ENCODE results near the gene BARD1.

DNA sequence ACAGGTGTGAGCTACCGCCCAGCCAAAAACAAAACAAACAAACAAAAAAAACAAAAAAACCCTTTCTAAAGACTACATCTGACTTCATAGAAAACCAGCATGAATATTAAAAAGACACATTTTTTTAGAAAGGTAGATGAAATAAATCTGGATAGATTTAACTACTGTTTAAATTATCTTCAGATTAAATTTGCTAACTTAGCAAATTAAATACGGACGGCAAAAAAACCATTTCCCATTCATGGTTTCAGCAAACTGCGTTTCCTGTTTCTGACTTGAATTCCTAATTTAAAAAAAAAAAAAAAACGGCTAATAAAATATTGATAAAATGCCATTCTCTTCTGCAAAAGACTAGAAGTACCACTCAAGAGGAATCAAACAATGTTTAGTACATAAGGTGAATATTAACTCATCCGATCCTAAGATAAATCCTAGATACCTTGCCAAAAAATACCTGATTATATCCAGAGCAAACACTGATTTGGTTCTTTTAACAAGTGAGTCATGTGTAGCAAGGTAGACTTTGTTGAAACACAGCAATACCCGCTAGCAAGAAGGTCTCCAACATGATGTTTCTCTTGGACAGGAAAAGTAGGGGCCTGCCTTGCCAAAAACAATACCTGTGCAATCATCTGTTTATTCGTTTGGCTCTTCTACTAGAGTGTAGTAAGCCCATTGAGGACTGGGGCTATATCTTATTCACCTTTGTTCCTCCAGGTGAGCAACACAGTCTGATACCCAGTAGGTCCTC is 96.2 kb downstream of the BARD1 start:
- TF ChIP-seq CTCF (IDR thresholded peaks at IDR 0.05; ENCODE audit: borderline replicate concordance, extremely low read depth, low read length, poor library complexity, severe bottlenecking) = no peak
- no peak for TF ChIP-seq EZH2 (IDR thresholded peaks at IDR 0.05; ENCODE audit: borderline replicate concordance, low read depth, low read length, severe bottlenecking)
